HepG2 (cell line): ENCODE results near the gene FAM83D. TPM values are rescaled to one million over a fixed set of nuclear protein-coding genes. Genes with fewer than 3 reads are reported as not detected.

ENCODE experiments used
- CREBL2 ChIP-seq: sonication (generic); formaldehyde crosslinking; IDR thresholded peaks from 2 replicates; pipeline ENCODE4 v1.8.1; 2023; ENCODE audit warnings: missing genetic modification reagents, mild to moderate bottlenecking, borderline replicate concordance
- HNRNPK ChIP-seq: fragments of 200-400 bp; formaldehyde crosslinking; IDR thresholded peaks from 2 replicates; pipeline ENCODE4 v1.6.1; 2018; ENCODE audit warnings: low read length, low read depth, moderate library complexity, mild to moderate bottlenecking; ENCODE audit not compliant: poor library complexity, severe bottlenecking
- IKZF4 ChIP-seq: sonication (generic); formaldehyde crosslinking; IDR thresholded peaks from 2 replicates; pipeline ENCODE4 v1.5.1; 2020; ENCODE audit warnings: borderline replicate concordance, mild to moderate bottlenecking, low read depth, missing genetic modification reagents; ENCODE audit errors: not compliant biosample characterization
- ISX ChIP-seq: sonication (generic); formaldehyde crosslinking; conservative IDR thresholded peaks from 2 replicates; pipeline ENCODE4 v1.5.0; 2020; ENCODE audit warnings: missing genetic modification reagents
- NFKB2 ChIP-seq: sonication (generic); formaldehyde crosslinking; IDR thresholded peaks from 2 replicates; pipeline ENCODE4 v1.4.0; 2020; ENCODE audit warnings: missing genetic modification reagents, borderline replicate concordance
- ONECUT2 ChIP-seq: sonication (generic); formaldehyde crosslinking; IDR thresholded peaks from 2 replicates; pipeline ENCODE4 v1.4.0; 2020; ENCODE audit warnings: missing genetic modification reagents
- PAWR ChIP-seq: sonication (generic); formaldehyde crosslinking; IDR thresholded peaks from 2 replicates; pipeline ENCODE4 v1.4.0; 2020; ENCODE audit warnings: missing genetic modification reagents, mild to moderate bottlenecking, borderline replicate concordance
- POLR2G ChIP-seq: fragments of 200-400 bp; formaldehyde crosslinking; IDR thresholded peaks from 2 replicates; pipeline ENCODE4 v1.6.1; 2018; ENCODE audit warnings: mild to moderate bottlenecking, low read depth, low read length, moderate library complexity
- SIN3A ChIP-seq: IDR thresholded peaks from 2 replicates; pipeline ENCODE4 v1.6.1; 2011; ENCODE audit warnings: low read depth, mild to moderate bottlenecking, control low read depth, low read length, borderline replicate concordance
- SP5 ChIP-seq: IDR thresholded peaks from 2 replicates; pipeline ENCODE4 v1.6.1; 2016; ENCODE audit warnings: low read depth, borderline replicate concordance
- SRF ChIP-seq: IDR thresholded peaks from 2 replicates; pipeline ENCODE4 v1.6.1; 2011; ENCODE audit warnings: mild to moderate bottlenecking, low read depth, low read length, moderate library complexity
- STAT5B ChIP-seq: sonication (generic); formaldehyde crosslinking; IDR thresholded peaks from 2 replicates; pipeline ENCODE4 v1.4.0; 2020; ENCODE audit warnings: missing genetic modification reagents
- ZBTB25 ChIP-seq: IDR thresholded peaks from 2 replicates; pipeline ENCODE4 v1.6.1; 2018; ENCODE audit warnings: missing genetic modification reagents
- ZNF232 ChIP-seq: sonication (generic); formaldehyde crosslinking; IDR thresholded peaks from 2 replicates; pipeline ENCODE4 v1.4.0; 2020; ENCODE audit warnings: missing genetic modification reagents, borderline replicate concordance
- ZNF367 ChIP-seq: sonication (generic); formaldehyde crosslinking; IDR thresholded peaks from 2 replicates; pipeline ENCODE4 v1.4.0; 2020; ENCODE audit warnings: missing genetic modification reagents, borderline replicate concordance
- ZNF484 ChIP-seq: sonication (generic); formaldehyde crosslinking; IDR thresholded peaks from 2 replicates; pipeline ENCODE4 v1.5.1; 2020; ENCODE audit warnings: mild to moderate bottlenecking, low read depth, missing genetic modification reagents, borderline replicate concordance
- ZNF530 ChIP-seq: sonication (generic); formaldehyde crosslinking; IDR thresholded peaks from 2 replicates; pipeline ENCODE4 v1.5.0; 2020; ENCODE audit warnings: low read depth, mild to moderate bottlenecking, missing genetic modification reagents
- ZNF564 ChIP-seq: sonication (generic); formaldehyde crosslinking; IDR thresholded peaks from 2 replicates; pipeline ENCODE4 v1.8.1; 2023; ENCODE audit warnings: mild to moderate bottlenecking, missing genetic modification reagents
- ZNF850 ChIP-seq: sonication (generic); formaldehyde crosslinking; conservative IDR thresholded peaks from 2 replicates; pipeline ENCODE4 v1.9.0; 2021; ENCODE audit warnings: mild to moderate bottlenecking, missing genetic modification reagents
- polyA plus RNA-seq, 8 experiments: library from polyadenylated mRNA; depleted of rRNA in 3 of 8; stranded (reverse) in 7 of 8; unstranded in 1 of 8; fragments of >200 nt; fragmentation: Illumina TruSeq in 4 of 8; extraction: Trizol in 4 of 8; gene quantifications; 2 replicates each; pipeline versions ENCODE4 v1.2.1 to v1.2.3, GENCODE V29; 2011 to 2016; ENCODE audit warnings: low read depth in 4 of 8, missing spikeins in 1 of 8, mixed read lengths in 1 of 8; ENCODE audit not compliant: insufficient read depth in 1 of 8
- total RNA-seq, 5 experiments: library from RNA; depleted of rRNA; stranded (reverse); fragments of >200 nt; fragmentation: Illumina TruSeq; extraction: Trizol; gene quantifications; 2 replicates each; pipeline ENCODE4 v1.2.3, GENCODE V29; 2016; ENCODE audit warnings: low read depth in 1 of 5
- TF ChIP-seq, protein P1 (sequence below): sonication (generic); formaldehyde crosslinking; IDR thresholded peaks from 2 replicates; pipeline ENCODE4 v1.4.0; 2020; ENCODE audit warnings: mild to moderate bottlenecking, missing genetic modification reagents, borderline replicate concordance
- TF ChIP-seq, protein P2 (sequence below): IDR thresholded peaks from 2 replicates; pipeline ENCODE4 v1.6.1; 2012; ENCODE audit warnings: low read length, improper control_type of control experiment

Gene FAM83D
- total and polyA plus RNA-seq, 2 of the 13 experiments (the other 11 are each of a cell fraction or from before 2014, with no cell fraction given): 51.4 to 64.0 TPM

DNA sequence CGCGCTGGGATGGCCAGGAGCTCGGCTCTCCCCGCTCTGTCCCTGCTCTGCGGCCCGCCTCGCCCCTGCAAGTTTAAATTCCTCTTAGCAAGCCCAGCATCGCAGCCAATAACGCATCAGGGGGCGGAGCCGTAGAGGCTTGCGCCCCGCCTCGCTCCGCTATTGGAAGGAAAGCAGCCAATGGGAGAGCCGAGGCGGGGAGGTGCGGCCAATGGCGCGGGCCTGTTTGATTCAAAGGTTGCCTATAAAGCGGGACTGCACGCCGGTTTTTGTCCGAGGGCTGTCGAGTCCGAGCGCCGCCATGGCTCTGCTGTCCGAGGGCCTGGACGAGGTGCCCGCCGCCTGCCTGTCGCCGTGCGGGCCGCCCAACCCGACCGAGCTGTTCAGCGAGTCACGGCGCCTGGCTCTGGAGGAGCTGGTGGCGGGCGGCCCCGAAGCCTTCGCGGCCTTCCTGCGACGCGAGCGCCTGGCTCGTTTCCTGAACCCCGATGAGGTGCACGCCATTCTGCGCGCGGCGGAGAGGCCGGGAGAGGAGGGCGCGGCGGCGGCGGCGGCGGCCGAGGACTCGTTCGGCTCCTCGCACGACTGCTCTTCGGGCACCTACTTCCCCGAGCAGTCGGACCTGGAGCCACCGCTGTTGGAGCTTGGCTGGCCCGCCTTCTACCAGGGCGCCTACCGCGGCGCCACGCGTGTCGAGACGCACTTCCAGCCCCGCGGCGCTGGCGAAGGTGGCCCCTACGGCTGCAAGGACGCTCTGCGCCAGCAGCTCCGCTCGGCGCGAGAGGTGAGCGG is at the start of gene FAM83D (continued):
- TF ChIP-seq, protein P1, sequence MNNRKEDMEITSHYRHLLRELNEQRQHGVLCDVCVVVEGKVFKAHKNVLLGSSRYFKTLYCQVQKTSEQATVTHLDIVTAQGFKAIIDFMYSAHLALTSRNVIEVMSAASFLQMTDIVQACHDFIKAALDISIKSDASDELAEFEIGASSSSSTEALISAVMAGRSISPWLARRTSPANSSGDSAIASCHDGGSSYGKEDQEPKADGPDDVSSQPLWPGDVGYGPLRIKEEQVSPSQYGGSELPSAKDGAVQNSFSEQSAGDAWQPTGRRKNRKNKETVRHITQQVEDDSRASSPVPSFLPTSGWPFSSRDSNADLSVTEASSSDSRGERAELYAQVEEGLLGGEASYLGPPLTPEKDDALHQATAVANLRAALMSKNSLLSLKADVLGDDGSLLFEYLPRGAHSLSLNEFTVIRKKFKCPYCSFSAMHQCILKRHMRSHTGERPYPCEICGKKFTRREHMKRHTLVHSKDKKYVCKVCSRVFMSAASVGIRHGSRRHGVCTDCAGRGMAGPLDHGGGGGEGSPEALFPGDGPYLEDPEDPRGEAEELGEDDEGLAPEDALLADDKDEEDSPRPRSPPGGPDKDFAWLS: no peak
- TF ChIP-seq SP5 (peak; percentile 86), ZNF484 (CRISPR knock-in tag) (0 out of 2 replicates have a peak, but pooled peaks have one; percentile 38), SRF (no peak; the same call in 1 of the 2 replicates), ISX (CRISPR knock-in tag) (peak; percentile 93), ZNF564 (peak; percentile 97), HNRNPK (no peak), ZNF530 (CRISPR knock-in tag) (no peak), SIN3A (peak; percentile 100), STAT5B (CRISPR knock-in tag) (peak; percentile 90), ZNF850 (CRISPR knock-in tag) (0 out of 2 replicates have a peak, but pooled peaks have one; percentile 80), NFKB2 (peak; percentile 94), ZBTB25 (CRISPR knock-in tag) (peak; percentile 82; the same call in 1 of the 2 replicates), POLR2G (peak; percentile 100), ZNF232 (CRISPR knock-in tag) (peak; percentile 84; the same call in 1 of the 2 replicates), IKZF4 (peak; percentile 95), ZNF367 (CRISPR knock-in tag) (no peak; the same call in 1 of the 2 replicates), ONECUT2 (CRISPR knock-in tag) (no peak), PAWR (no peak; the same call in 1 of the 2 replicates), CREBL2 (CRISPR knock-in tag) (peak; percentile 71)
- TF ChIP-seq, protein P2, sequence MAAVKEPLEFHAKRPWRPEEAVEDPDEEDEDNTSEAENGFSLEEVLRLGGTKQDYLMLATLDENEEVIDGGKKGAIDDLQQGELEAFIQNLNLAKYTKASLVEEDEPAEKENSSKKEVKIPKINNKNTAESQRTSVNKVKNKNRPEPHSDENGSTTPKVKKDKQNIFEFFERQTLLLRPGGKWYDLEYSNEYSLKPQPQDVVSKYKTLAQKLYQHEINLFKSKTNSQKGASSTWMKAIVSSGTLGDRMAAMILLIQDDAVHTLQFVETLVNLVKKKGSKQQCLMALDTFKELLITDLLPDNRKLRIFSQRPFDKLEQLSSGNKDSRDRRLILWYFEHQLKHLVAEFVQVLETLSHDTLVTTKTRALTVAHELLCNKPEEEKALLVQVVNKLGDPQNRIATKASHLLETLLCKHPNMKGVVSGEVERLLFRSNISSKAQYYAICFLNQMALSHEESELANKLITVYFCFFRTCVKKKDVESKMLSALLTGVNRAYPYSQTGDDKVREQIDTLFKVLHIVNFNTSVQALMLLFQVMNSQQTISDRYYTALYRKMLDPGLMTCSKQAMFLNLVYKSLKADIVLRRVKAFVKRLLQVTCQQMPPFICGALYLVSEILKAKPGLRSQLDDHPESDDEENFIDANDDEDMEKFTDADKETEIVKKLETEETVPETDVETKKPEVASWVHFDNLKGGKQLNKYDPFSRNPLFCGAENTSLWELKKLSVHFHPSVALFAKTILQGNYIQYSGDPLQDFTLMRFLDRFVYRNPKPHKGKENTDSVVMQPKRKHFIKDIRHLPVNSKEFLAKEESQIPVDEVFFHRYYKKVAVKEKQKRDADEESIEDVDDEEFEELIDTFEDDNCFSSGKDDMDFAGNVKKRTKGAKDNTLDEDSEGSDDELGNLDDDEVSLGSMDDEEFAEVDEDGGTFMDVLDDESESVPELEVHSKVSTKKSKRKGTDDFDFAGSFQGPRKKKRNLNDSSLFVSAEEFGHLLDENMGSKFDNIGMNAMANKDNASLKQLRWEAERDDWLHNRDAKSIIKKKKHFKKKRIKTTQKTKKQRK: no peak
